ENCODE data around the gene RNF215.

DNA sequence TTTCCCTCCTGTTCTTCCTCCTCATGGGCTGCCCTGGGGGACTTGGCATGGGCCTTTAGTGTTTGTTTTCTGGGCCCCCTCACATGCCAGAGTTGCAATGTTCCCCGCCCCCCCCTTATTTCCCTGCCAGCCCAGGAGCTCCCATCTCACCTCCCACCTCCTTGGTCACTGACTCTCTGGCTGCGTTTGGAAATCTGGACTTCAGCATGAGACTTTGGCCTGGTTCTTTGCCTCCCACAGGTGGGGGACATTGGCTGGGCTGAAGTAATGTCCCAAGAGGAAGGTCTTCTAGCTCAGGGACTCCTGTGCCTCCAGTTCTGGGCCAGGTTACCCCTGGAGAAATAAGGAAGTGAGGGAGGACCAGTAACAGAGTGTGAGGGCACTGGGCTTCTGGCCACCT lies 45.3 kb upstream of the RNF215 start:
- TF ChIP-seq, protein P1, sequence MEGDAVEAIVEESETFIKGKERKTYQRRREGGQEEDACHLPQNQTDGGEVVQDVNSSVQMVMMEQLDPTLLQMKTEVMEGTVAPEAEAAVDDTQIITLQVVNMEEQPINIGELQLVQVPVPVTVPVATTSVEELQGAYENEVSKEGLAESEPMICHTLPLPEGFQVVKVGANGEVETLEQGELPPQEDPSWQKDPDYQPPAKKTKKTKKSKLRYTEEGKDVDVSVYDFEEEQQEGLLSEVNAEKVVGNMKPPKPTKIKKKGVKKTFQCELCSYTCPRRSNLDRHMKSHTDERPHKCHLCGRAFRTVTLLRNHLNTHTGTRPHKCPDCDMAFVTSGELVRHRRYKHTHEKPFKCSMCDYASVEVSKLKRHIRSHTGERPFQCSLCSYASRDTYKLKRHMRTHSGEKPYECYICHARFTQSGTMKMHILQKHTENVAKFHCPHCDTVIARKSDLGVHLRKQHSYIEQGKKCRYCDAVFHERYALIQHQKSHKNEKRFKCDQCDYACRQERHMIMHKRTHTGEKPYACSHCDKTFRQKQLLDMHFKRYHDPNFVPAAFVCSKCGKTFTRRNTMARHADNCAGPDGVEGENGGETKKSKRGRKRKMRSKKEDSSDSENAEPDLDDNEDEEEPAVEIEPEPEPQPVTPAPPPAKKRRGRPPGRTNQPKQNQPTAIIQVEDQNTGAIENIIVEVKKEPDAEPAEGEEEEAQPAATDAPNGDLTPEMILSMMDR (IDR thresholded peaks at IDR 0.05; ENCODE audit: low read depth, low read length) = no peak
- TF ChIP-seq POLR2A (IDR thresholded peaks at IDR 0.05; ENCODE audit: extremely low read depth, insufficient read length) = no peak
- TF ChIP-seq, protein P2, sequence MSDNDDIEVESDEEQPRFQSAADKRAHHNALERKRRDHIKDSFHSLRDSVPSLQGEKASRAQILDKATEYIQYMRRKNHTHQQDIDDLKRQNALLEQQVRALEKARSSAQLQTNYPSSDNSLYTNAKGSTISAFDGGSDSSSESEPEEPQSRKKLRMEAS (IDR thresholded peaks at IDR 0.05; ENCODE audit: low read depth, low read length) = no peak
